ENCODE data around the gene FAM131B.

FAM131B gene

DNA sequence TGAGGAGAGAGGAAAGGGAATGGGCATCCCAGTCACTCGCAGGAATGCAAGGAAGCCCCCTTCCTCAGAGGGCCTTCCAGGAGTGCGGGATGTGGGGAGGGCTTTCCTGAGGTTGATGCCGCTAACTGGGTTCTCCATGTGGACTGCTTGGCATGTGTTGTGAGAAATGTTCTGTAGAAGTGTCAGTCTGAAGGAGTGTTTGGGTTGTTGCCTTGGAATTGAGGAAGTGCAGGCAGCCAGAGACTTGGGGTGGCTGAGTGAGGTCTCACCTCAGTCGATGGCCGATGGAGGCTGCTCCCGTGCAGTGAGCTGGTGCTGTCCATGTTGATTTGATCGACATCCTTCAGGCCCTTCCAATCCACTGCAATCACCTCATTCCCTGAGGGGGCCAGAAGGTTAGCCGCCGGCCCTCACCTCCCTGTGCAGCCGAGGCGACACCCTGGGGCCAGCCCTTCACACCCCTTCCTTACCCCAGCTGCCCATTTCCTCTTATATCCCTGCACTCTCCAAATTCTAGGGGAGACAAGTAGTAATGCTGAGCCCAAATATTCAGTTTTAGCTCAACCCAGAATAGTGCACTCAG lies 2.7 kb downstream of the FAM131B start:
- TF ChIP-seq, protein P1, sequence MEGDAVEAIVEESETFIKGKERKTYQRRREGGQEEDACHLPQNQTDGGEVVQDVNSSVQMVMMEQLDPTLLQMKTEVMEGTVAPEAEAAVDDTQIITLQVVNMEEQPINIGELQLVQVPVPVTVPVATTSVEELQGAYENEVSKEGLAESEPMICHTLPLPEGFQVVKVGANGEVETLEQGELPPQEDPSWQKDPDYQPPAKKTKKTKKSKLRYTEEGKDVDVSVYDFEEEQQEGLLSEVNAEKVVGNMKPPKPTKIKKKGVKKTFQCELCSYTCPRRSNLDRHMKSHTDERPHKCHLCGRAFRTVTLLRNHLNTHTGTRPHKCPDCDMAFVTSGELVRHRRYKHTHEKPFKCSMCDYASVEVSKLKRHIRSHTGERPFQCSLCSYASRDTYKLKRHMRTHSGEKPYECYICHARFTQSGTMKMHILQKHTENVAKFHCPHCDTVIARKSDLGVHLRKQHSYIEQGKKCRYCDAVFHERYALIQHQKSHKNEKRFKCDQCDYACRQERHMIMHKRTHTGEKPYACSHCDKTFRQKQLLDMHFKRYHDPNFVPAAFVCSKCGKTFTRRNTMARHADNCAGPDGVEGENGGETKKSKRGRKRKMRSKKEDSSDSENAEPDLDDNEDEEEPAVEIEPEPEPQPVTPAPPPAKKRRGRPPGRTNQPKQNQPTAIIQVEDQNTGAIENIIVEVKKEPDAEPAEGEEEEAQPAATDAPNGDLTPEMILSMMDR (IDR thresholded peaks at IDR 0.05; ENCODE audit: insufficient read depth, missing control alignments): no peak
- FAIRE-seq (no peak), DNase-seq (ENCODE audit: insufficient read length, low spot score) (no peak)

DNA sequence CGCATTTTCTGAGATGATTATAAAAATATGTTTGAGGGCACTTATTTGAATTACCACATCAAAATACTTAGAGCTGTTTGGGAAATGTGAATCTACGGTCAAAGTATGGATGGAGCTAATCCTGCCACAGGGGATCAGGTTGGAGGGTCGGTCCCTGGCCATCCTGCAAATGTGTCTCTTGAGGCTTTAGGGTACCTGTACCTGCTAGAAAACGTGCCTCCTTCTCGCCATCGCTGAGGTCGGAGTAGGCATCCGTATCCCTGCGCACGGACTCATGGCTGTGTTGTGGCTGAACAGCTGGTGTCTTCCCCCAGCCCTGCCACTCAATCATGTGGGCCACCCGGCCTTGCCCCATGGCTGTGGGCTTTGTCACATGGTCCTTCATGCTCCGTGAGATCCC lies 3.9 kb downstream of the FAM131B start:
- DNase-seq (ENCODE audit: insufficient read length, low spot score) (no peak), FAIRE-seq (no peak)
- TF ChIP-seq, protein P1 (IDR thresholded peaks at IDR 0.05; ENCODE audit: insufficient read depth, missing control alignments): no peak

DNA sequence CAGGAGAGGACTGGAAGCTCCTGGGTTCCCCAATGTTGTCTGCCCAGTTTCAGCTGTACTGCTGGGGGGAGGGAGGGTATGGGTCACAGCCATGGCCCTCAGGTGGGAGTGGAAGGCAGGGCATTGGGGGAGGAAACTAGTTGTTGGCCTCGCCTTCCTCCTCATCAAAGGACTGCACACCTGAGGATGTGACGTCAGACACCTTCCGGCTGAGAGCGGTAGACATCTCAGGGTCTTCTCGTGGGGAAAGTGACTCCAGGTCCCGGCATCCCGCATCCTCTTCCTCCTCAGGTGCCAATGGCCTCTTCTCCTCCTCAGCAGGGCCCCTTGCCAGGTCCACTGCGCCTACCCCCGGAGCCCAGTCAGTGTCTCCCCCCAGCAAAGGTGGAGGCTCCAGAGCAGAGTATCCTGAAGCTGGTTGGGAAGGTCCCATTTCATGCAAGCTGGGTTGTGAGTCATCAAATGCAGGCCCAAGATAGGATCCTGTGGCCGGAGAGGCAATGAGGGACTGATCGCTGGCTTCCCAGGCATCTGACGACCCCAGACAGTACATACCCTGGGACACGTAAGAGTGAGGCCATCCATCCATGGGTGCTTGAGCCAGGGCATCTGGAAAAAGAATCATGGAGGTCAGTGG lies 6.0 kb downstream of the FAM131B start:
- TF ChIP-seq, protein P1 (IDR thresholded peaks at IDR 0.05; ENCODE audit: insufficient read depth, missing control alignments): no peak
- no peak for DNase-seq (ENCODE audit: insufficient read length, low spot score)
- FAIRE-seq: no peak

DNA sequence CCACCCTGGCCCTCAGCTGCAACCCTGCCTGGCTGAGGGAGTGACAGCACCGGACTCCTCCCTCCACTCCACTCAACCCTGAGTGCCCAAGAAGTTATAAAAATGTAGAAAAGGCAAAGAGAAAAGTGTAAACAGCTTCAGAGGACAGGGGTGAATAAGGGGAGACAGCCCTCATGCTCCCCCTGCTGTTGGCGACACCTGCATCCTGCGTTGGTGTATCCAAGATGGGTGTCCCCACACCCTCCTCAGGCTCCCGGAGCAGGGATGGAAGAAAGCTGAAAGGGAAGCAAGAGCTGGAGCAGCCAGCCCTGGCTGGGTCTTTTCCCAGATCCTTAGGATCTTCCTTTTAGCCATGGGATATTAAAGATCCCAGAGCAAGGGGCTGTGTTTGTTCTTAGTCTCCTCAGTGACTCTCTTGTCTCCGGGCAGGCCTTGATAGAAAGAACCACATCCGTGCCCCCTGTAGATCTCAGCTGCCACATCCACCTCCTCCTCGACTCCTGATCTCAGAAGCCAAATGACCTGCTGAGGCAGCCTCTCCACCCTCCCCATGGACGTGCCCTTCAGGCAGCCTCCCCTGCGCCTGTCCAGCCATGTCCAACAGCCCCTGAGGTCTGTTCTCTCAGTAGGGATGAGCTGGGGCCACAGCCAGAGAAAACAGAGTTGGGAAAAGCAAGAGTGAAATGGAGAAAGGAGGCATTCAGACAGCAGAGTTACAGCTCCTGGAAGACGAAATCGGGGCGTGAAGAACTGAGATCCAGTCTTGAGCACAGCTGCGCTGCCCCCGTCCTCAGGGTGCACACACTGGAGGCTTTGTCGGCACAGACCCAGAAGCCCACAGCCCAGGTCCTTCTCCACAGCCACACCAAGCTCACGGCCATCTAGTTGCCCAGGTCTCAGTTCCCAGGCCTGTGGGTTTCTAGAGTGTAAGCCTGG lies 6.8 kb downstream of the FAM131B start:
- DNase-seq (ENCODE audit: insufficient read length, low spot score): no peak
- no peak for FAIRE-seq
- TF ChIP-seq, protein P1 (IDR thresholded peaks at IDR 0.05; ENCODE audit: insufficient read depth, missing control alignments): no peak

DNA sequence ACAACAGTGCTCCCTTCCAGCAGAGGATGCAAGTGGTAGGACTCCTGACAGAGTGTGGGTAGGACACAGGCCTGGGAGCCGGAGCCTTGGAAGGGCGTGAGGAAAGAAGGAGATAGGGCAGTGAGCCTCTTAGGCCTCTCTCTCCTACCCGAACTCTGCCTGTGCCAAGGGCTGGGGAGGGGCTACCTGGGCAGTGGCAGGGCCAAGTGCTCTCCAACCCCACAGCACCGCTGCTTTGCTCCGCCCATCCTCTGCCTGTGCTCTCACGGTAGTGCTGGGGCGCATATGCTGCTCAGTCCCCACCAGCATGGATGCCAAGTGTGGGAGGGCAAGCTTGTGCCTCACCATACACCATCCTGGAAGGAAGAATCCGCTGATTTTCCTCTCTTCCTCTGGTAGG lies 7.5 kb downstream of the FAM131B start:
- TF ChIP-seq, protein P1 (IDR thresholded peaks at IDR 0.05; ENCODE audit: insufficient read depth, missing control alignments): no peak
- no peak for FAIRE-seq
- DNase-seq (ENCODE audit: insufficient read length, low spot score): no peak

DNA sequence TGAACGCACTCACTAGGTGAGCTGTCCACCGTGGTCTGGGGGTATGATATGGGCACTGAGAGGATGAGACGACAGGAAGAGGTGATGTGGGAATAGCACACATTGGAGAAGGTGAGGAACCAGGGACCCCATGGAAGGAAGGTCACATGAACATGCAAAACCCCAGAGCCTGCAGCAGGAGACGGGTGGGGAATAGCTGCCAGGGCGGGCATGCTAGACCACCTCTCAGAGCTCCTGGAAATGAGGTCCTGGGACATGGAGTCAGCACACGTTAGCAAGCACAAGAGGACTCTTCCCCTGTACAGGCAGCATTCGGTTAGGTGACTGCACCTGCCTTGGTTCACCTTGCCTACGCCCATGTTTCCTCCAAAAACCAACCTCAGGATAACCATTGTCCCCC lies 8.1 kb downstream of the FAM131B start:
- DNase-seq (ENCODE audit: insufficient read length, low spot score): no peak
- no peak for FAIRE-seq
- TF ChIP-seq, protein P1 (IDR thresholded peaks at IDR 0.05; ENCODE audit: insufficient read depth, missing control alignments): no peak
